Kidney (tissue), 14 donors: ENCODE measurements around the gene TICAM2. TPM values are rescaled to one million over a fixed set of nuclear protein-coding genes. Genes with fewer than 3 reads are reported as not detected.

Experiments
- DNase-seq, 5 donors: peaks; one replicate each; pipeline ENCODE4 v3.0.0-alpha.2; 2013 to 2020
- FAIRE-seq: peaks from 2 replicates; lab custom pipeline; 2012; peaks lifted over from hg19 to GRCh38; lab: Jason Lieb, UNC
- H3K27ac ChIP-seq, 2 donors: one replicate each; pipeline ENCODE4 v1.7.0; 2013; ENCODE audit warnings: low read depth in 2 of 2, low read length in 2 of 2, inconsistent platforms in 1 of 2
- H3K27me3 ChIP-seq: one replicate; pipeline ENCODE4 v1.7.1; 2013; ENCODE audit warnings: low read length, inconsistent platforms; ENCODE audit not compliant: control insufficient read depth, insufficient read depth
- H3K36me3 ChIP-seq, 3 donors: one replicate each; pipeline versions ENCODE4 v1.7.0 to v1.7.1; 2013; ENCODE audit warnings: low read length in 3 of 3, control low read depth in 1 of 3, inconsistent platforms in 1 of 3; ENCODE audit not compliant: insufficient read depth in 3 of 3, control insufficient read depth in 2 of 3
- H3K4me1 ChIP-seq, 3 donors: one replicate each; pipeline versions ENCODE4 v1.7.0 to v1.7.1; 2013; ENCODE audit warnings: low read length in 3 of 3, inconsistent platforms in 1 of 3, low read depth in 1 of 3; ENCODE audit not compliant: control insufficient read depth in 2 of 3, insufficient read depth in 2 of 3
- H3K4me3 ChIP-seq, 3 donors: one replicate each; pipeline versions ENCODE4 v1.7.0 to v1.8.1; 2013; ENCODE audit warnings: low read length in 3 of 3, control low read depth in 1 of 3, inconsistent platforms in 1 of 3
- H3K9ac ChIP-seq, 3 donors: one replicate each; pipeline versions ENCODE4 v1.7.0 to v1.7.1; 2013; ENCODE audit warnings: low read length in 3 of 3, control low read depth in 1 of 3, inconsistent platforms in 1 of 3
- H3K9me3 ChIP-seq, 3 donors: one replicate each; pipeline versions ENCODE4 v1.7.0 to v1.7.1; 2013; ENCODE audit warnings: low read length in 3 of 3, control low read depth in 1 of 3, inconsistent platforms in 1 of 3; ENCODE audit not compliant: control insufficient read depth in 2 of 3, insufficient read depth in 1 of 3
- intact Hi-C: fragments of 100-400 bp; cut with DNase I; formaldehyde crosslinking; loops from one replicate; pipeline ENCODE4 v1.11.1; 2022
- polyA plus RNA-seq: library from polyadenylated mRNA; stranded (reverse); fragments of 350-450 nt; fragmentation: Illumina TruSeq; extraction: RNeasy Lipid Tissue Mini Kit (QIAGEN cat#74804); gene quantifications from one replicate; pipeline ENCODE4 v1.2.3, GENCODE V29; 2014; ENCODE audit warnings: low read depth, low replicate concordance; ENCODE audit not compliant: insufficient read depth
- total RNA-seq: library from RNA; stranded (reverse); fragmentation: NEBNext Ultra II Directional; extraction: Animal tissue kit (Norgen Biotek cat#: 25700); gene quantifications from one replicate; pipeline ENCODE4 v1.2.1, GENCODE V29; 2021
- TF ChIP-seq, protein P1 (sequence below): IDR thresholded peaks from 3 replicates; pipeline ENCODE4 v1.5.1; 2012; ENCODE audit warnings: mild to moderate bottlenecking, moderate library complexity, borderline replicate concordance; ENCODE audit not compliant: insufficient read depth; ENCODE audit errors: extremely low read depth
- donor health status: control.
- donor health status: control.
- donor health status: control.
- donor health status: control.
- donor health status: control.
- donor health status: DM: yes; HTN: yes; CAD: no.
- donor health status: Normal renal cell carcinoma (clear cell type).

Gene TICAM2
- total and polyA plus RNA-seq, 2 donors from 2014 or later = 2.0 to 7.6 TPM

DNA sequence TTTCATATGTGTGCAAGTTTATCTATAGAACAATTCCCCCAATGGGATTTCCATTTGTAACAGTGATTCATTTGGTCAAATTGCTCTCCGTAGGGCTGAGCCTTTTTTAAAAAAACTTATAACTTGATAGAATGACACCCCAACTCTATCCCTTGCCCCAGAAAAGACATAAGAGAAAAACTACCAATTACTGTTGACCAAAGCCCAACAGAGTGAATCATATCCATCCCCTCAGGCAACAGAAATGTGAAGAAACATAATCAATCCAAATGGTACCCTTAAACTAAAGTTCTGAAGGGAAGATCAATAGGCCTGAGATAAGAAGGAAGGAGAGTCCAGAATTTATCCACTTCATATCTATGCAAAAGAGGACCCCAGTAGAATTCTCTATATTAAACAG, 17.8 kb downstream of the TICAM2 start:
- H3K36me3 ChIP-seq = peaks cover 0 to 6% (median 0%) of the 10 kb centered on the region in 3 donors
- no peak for FAIRE-seq
- H3K4me3 ChIP-seq = no peak overlapping the region
- H3K27ac ChIP-seq = no peak overlapping the region
- DNase-seq = no peak
- intact Hi-C loops = loop anchor here (5.0 kb wide), 1 partner anchor 272 kb away; no protein-coding TSS in a partner anchor
- TF ChIP-seq, protein P1, sequence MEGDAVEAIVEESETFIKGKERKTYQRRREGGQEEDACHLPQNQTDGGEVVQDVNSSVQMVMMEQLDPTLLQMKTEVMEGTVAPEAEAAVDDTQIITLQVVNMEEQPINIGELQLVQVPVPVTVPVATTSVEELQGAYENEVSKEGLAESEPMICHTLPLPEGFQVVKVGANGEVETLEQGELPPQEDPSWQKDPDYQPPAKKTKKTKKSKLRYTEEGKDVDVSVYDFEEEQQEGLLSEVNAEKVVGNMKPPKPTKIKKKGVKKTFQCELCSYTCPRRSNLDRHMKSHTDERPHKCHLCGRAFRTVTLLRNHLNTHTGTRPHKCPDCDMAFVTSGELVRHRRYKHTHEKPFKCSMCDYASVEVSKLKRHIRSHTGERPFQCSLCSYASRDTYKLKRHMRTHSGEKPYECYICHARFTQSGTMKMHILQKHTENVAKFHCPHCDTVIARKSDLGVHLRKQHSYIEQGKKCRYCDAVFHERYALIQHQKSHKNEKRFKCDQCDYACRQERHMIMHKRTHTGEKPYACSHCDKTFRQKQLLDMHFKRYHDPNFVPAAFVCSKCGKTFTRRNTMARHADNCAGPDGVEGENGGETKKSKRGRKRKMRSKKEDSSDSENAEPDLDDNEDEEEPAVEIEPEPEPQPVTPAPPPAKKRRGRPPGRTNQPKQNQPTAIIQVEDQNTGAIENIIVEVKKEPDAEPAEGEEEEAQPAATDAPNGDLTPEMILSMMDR = no peak
- H3K9me3 ChIP-seq = no peaks in the 10 kb centered on the region
- no peaks in the 10 kb centered on the region for H3K27me3 ChIP-seq
- H3K9ac ChIP-seq = no peak overlapping the region
- no peaks in the 10 kb centered on the region for H3K4me1 ChIP-seq

DNA sequence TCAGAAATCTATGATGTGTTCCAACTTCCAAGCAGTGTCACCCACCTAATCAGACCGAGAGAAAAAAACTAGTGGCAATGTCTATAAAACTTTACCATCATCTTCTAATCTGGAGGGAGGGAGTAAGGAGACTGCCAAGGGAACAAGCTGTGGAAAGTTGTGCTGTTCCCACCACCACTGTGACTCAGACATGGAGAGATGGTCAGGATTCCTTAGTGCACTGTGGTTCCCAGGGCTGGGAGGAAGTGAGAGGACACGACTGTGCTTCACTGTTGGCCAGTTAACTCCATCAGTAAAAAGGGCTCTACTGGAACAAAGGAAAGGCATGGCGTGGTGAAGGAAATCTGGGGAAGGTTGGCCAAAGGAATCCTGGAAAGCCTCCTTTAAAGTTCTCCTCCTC, 18.8 kb downstream of the TICAM2 start:
- Histone ChIP-seq H3K4me3 (no peak overlapping the region), H3K9me3 (no peaks in the 10 kb centered on the region), H3K9ac (no peak overlapping the region), H3K27me3 (no peaks in the 10 kb centered on the region), H3K36me3 (peaks cover 0 to 6% (median 0%) of the 10 kb centered on the region in 3 donors), H3K4me1 (no peaks in the 10 kb centered on the region), H3K27ac (no peak overlapping the region)
- TF ChIP-seq, protein P1 = no peak
- DNase-seq (no peak), FAIRE-seq (no peak)
- intact Hi-C loops = loop anchor here (5.0 kb wide), 1 partner anchor 271 kb away; no protein-coding TSS in a partner anchor

DNA sequence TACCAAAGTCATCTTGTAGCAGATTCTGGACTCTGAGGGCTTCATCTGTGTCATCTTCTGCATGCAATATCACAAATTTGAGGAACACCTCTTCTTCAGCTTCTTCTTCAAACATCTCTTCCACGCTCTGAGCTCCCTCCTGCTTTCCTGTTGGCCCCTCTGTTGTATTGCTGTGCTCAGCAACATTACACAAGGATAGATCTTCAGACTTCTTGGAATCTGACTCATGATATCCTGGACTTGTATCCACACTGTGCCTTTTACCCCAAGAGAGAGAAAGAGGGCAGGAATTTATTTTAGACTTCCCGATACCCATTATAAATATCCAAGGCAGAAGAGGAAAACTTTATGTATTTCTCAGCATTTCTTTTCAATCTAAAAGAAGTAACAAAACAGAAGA, 21.3 kb downstream of the TICAM2 start:
- Histone ChIP-seq H3K4me1 (no peaks in the 10 kb centered on the region), H3K9ac (no peak overlapping the region), H3K4me3 (no peak overlapping the region), H3K27me3 (no peaks in the 10 kb centered on the region), H3K36me3 (peaks cover 0 to 6% (median 0%) of the 10 kb centered on the region in 3 donors), H3K9me3 (no peaks in the 10 kb centered on the region), H3K27ac (no peak overlapping the region)
- no peak for DNase-seq
- intact Hi-C loops = loop anchor here (5.0 kb wide), 1 partner anchor 269 kb away; no protein-coding TSS in a partner anchor
- FAIRE-seq = no peak
- TF ChIP-seq, protein P1 = no peak

DNA sequence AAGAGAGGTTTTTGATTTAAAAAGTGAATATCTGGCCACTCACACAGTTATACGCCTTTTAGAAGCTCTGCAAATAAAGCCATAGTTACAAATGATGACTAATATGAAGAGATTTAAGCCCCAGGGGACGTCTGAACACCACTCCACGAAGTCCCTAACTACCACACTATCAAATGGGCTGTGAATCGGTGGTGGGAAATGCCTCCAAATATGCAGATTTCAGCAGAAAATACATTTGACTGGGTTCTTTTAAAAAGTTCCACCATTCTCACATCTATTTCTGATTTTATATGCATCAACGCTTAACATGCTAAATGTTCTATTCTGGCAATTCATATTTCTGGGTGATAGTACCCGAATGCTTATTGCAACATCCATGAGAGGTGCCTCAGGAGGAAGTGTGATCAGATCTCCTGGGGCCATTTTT, 22.5 kb downstream of the TICAM2 start:
- no peak overlapping the region for H3K27ac ChIP-seq
- DNase-seq = no peak
- H3K36me3 ChIP-seq = peaks cover 0 to 6% (median 0%) of the 10 kb centered on the region in 3 donors
- H3K9ac ChIP-seq = no peak overlapping the region
- H3K9me3 ChIP-seq = no peaks in the 10 kb centered on the region
- no peak for FAIRE-seq
- H3K27me3 ChIP-seq = no peaks in the 10 kb centered on the region
- TF ChIP-seq, protein P1 = no peak
- intact Hi-C loops = loop anchor here (5.0 kb wide), 1 partner anchor 267 kb away; no protein-coding TSS in a partner anchor
- no peaks in the 10 kb centered on the region for H3K4me1 ChIP-seq
- no peak overlapping the region for H3K4me3 ChIP-seq
